Kidney (tissue), 14 donors: ENCODE measurements around the gene VPS13C. TPM values are rescaled to one million over a fixed set of nuclear protein-coding genes. Genes with fewer than 3 reads are reported as not detected.
"Not testable (repeated sequence)": the region's sequence is repeated elsewhere in the genome, so short reads cannot be mapped to it uniquely, and the experiment has no call there.

ENCODE experiments used
- DNase-seq, 5 donors: peaks; one replicate each; pipeline ENCODE4 v3.0.0-alpha.2; 2013 to 2020
- FAIRE-seq: peaks from 2 replicates; lab custom pipeline; 2012; peaks lifted over from hg19 to GRCh38; lab: Jason Lieb, UNC
- H3K27ac ChIP-seq, 2 donors: one replicate each; pipeline ENCODE4 v1.7.0; 2013; ENCODE audit warnings: low read depth in 2 of 2, low read length in 2 of 2, inconsistent platforms in 1 of 2
- H3K27me3 ChIP-seq: one replicate; pipeline ENCODE4 v1.7.1; 2013; ENCODE audit warnings: low read length, inconsistent platforms; ENCODE audit not compliant: control insufficient read depth, insufficient read depth
- H3K36me3 ChIP-seq, 3 donors: one replicate each; pipeline versions ENCODE4 v1.7.0 to v1.7.1; 2013; ENCODE audit warnings: low read length in 3 of 3, control low read depth in 1 of 3, inconsistent platforms in 1 of 3; ENCODE audit not compliant: insufficient read depth in 3 of 3, control insufficient read depth in 2 of 3
- H3K4me1 ChIP-seq, 3 donors: one replicate each; pipeline versions ENCODE4 v1.7.0 to v1.7.1; 2013; ENCODE audit warnings: low read length in 3 of 3, inconsistent platforms in 1 of 3, low read depth in 1 of 3; ENCODE audit not compliant: control insufficient read depth in 2 of 3, insufficient read depth in 2 of 3
- H3K4me3 ChIP-seq, 3 donors: one replicate each; pipeline versions ENCODE4 v1.7.0 to v1.8.1; 2013; ENCODE audit warnings: low read length in 3 of 3, control low read depth in 1 of 3, inconsistent platforms in 1 of 3
- H3K9ac ChIP-seq, 3 donors: one replicate each; pipeline versions ENCODE4 v1.7.0 to v1.7.1; 2013; ENCODE audit warnings: low read length in 3 of 3, control low read depth in 1 of 3, inconsistent platforms in 1 of 3
- H3K9me3 ChIP-seq, 3 donors: one replicate each; pipeline versions ENCODE4 v1.7.0 to v1.7.1; 2013; ENCODE audit warnings: low read length in 3 of 3, control low read depth in 1 of 3, inconsistent platforms in 1 of 3; ENCODE audit not compliant: control insufficient read depth in 2 of 3, insufficient read depth in 1 of 3
- CTCF ChIP-seq: IDR thresholded peaks from 3 replicates; pipeline ENCODE4 v1.5.1; 2012; ENCODE audit warnings: mild to moderate bottlenecking, moderate library complexity, borderline replicate concordance; ENCODE audit not compliant: insufficient read depth; ENCODE audit errors: extremely low read depth
- intact Hi-C: fragments of 100-400 bp; cut with DNase I; formaldehyde crosslinking; loops from one replicate; pipeline ENCODE4 v1.11.1; 2022
- polyA plus RNA-seq: library from polyadenylated mRNA; stranded (reverse); fragments of 350-450 nt; fragmentation: Illumina TruSeq; extraction: RNeasy Lipid Tissue Mini Kit (QIAGEN cat#74804); gene quantifications from one replicate; pipeline ENCODE4 v1.2.3, GENCODE V29; 2014; ENCODE audit warnings: low read depth, low replicate concordance; ENCODE audit not compliant: insufficient read depth
- total RNA-seq: library from RNA; stranded (reverse); fragmentation: NEBNext Ultra II Directional; extraction: Animal tissue kit (Norgen Biotek cat#: 25700); gene quantifications from one replicate; pipeline ENCODE4 v1.2.1, GENCODE V29; 2021
- donor health status: control.
- donor health status: control.
- donor health status: control.
- donor health status: control.
- donor health status: control.
- donor health status: DM: yes; HTN: yes; CAD: no.
- donor health status: Normal renal cell carcinoma (clear cell type).

Gene VPS13C
- total and polyA plus RNA-seq, 2 donors from 2014 or later: 12.5 to 106 TPM

GRCh38 chr15:62051166-62051565 lies 9.1 kb downstream of the VPS13C start:
- DNase-seq (no peak), FAIRE-seq (no peak)
- no peak overlapping the region for H3K27ac ChIP-seq
- intact Hi-C loops: no loop called here
- no peak for TF ChIP-seq CTCF
- H3K27me3 ChIP-seq: no peaks in the 10 kb centered on the region
- no peaks in the 10 kb centered on the region for H3K9me3 ChIP-seq
- H3K36me3 ChIP-seq: no peaks in the 10 kb centered on the region
- H3K4me3 ChIP-seq: no peak overlapping the region
- H3K4me1 ChIP-seq: peaks cover 0 to 8% (median 0%) of the 10 kb centered on the region in 3 donors
- H3K9ac ChIP-seq: no peak overlapping the region

- FAIRE-seq (no peak), DNase-seq (no peak)
- TF ChIP-seq CTCF: no peak
- intact Hi-C loops: no loop called here
- H3K36me3 ChIP-seq: no peaks in the 10 kb centered on the region
- H3K27me3 ChIP-seq: no peaks in the 10 kb centered on the region
- H3K4me1 ChIP-seq: peaks cover 0 to 8% (median 0%) of the 10 kb centered on the region in 3 donors
- H3K9ac ChIP-seq: no peak overlapping the region
- H3K4me3 ChIP-seq: no peak overlapping the region
- H3K27ac ChIP-seq: no peak overlapping the region
- H3K9me3 ChIP-seq: no peaks in the 10 kb centered on the region
These were observed 10.1 kb downstream of the VPS13C start for GRCh38 chr15:62050115-62050514.

GRCh38 chr15:62048254-62048653 lies 12.0 kb downstream of the VPS13C start:
- H3K9me3 ChIP-seq, DNase-seq, FAIRE-seq, intact Hi-C loops, H3K4me3 ChIP-seq, H3K27ac ChIP-seq, H3K9ac ChIP-seq, H3K27me3 ChIP-seq, H3K4me1 ChIP-seq, H3K36me3 ChIP-seq: not testable (repeated sequence)

- Histone ChIP-seq H3K27ac (no peak overlapping the region), H3K9me3 (no peaks in the 10 kb centered on the region), H3K4me1 (no peaks in the 10 kb centered on the region), H3K36me3 (no peaks in the 10 kb centered on the region), H3K27me3 (no peaks in the 10 kb centered on the region), H3K4me3 (no peak overlapping the region), H3K9ac (no peak overlapping the region)
- no peak for TF ChIP-seq CTCF
- FAIRE-seq (no peak), DNase-seq (no peak)
- intact Hi-C loops: no loop called here
These were observed 12.9 kb downstream of the VPS13C start for GRCh38 chr15:62047282-62047827.
